Epithelial cell of umbilical artery (primary cell): ENCODE data around the gene PEX1. TPM values are rescaled to one million over a fixed set of nuclear protein-coding genes. Genes with fewer than 3 reads are reported as not detected.

Experiments used
- total RNA-seq: library from RNA; depleted of rRNA; stranded (reverse); fragments of >200 nt; gene quantifications from 2 replicates; pipeline ENCODE4 v1.2.3, GENCODE V29; 2014

The PEX1 gene
- 13.3 and 19.5 TPM in 2 replicates for total RNA-seq

GRCh38 chr7:92528188-92528957 lies at the start of gene PEX1, which contains the start of gene RBM48:
PEX1 (minus strand) TSS chr7:92528520; CDS start chr7:92528435, 85 bp downstream.
RBM48 (plus strand) TSS chr7:92528795; CDS start chr7:92528814, 19 bp downstream.

GRCh38 chr7:92477681-92478080 lies 50.6 kb downstream of the PEX1 start, which contains the start of gene ERVW-1:
ERVW-1 (minus strand) TSS chr7:92477946; CDS start chr7:92470381, 7,565 bp downstream.

GRCh38 chr7:92447345-92448204 lies 80.7 kb downstream of the PEX1 start, which contains the start of gene GATAD1:
GATAD1 (plus strand) TSS chr7:92447482; CDS start chr7:92447730, 248 bp downstream.

Other genes with a start within 250 kb of the PEX1 start
- gene GATAD1, start 81.0 kb downstream of the PEX1 start, total RNA-seq = 15.5 and 15.6 TPM in 2 replicates
- not detected in 2 replicates for gene ERVW-1, start 50.6 kb downstream of the PEX1 start, total RNA-seq
- gene RBM48, start 275 bp upstream of the PEX1 start, total RNA-seq = 11.0 and 12.6 TPM in 2 replicates
- 15.9 and 20.1 TPM in 2 replicates for gene FAM133B, start 61.9 kb upstream of the PEX1 start, total RNA-seq